Measurements from ENCODE around the gene MOV10.

GRCh38 chr1:112677501-112677900 is 3.0 kb downstream of the MOV10 start:
- TF ChIP-seq CTCF (IDR thresholded peaks at IDR 0.05) (no peak), POLR2AphosphoS5 (IDR thresholded peaks at IDR 0.05) (no peak)
